SK-N-SH treated with all-trans-retinoic acid at 6 μM for 48 hours (cell line): Measurements from ENCODE around the gene TRIM44.

Experiments
- ATAC-seq: fragments of 200-7000 bp; cut with Tn5 transposase; 3 replicates; pipeline ENCODE4 v1.9.1; 2020; ENCODE audit warnings: mild to moderate bottlenecking, moderate library complexity
- ARNTL ChIP-seq: fragments of 450-650 bp; formaldehyde crosslinking; IDR thresholded peaks from 2 replicates; pipeline ENCODE4 v1.5.0; 2020; ENCODE audit warnings: low read depth, mild to moderate bottlenecking, moderate library complexity, borderline replicate concordance
- CSDC2 ChIP-seq: fragments of 250-450 bp; sonication (Bioruptor Pico); IDR thresholded peaks from 2 replicates; pipeline ENCODE4 v1.5.0; 2020; ENCODE audit warnings: mild to moderate bottlenecking, moderate library complexity
- CSRNP3 ChIP-seq: fragments of 250-450 bp; sonication (Bioruptor Pico); IDR thresholded peaks from 2 replicates; pipeline ENCODE4 v1.5.1; 2021; ENCODE audit warnings: mild to moderate bottlenecking, moderate library complexity
- ESRRG ChIP-seq: fragments of 250-450 bp; sonication (Bioruptor Pico); IDR thresholded peaks from 2 replicates; pipeline ENCODE4 v1.6.1; 2021; ENCODE audit warnings: mild to moderate bottlenecking
- GLIS3 ChIP-seq: fragments of 250-450 bp; sonication (Bioruptor Pico); IDR thresholded peaks from 2 replicates; pipeline ENCODE4 v1.5.0; 2020; ENCODE audit warnings: mild to moderate bottlenecking, moderate library complexity
- PPARA ChIP-seq: fragments of 250-450 bp; sonication (Bioruptor Pico); IDR thresholded peaks from 2 replicates; pipeline ENCODE4 v1.5.0; 2020; ENCODE audit warnings: mild to moderate bottlenecking, borderline replicate concordance
- RARB ChIP-seq: fragments of 250-450 bp; sonication (Bioruptor Pico); IDR thresholded peaks from 2 replicates; pipeline ENCODE4 v1.8.0; 2021; ENCODE audit warnings: mild to moderate bottlenecking, moderate library complexity
- SNAI2 ChIP-seq: fragments of 250-450 bp; sonication (Bioruptor Pico); IDR thresholded peaks from 2 replicates; pipeline ENCODE4 v1.5.0; 2020; ENCODE audit warnings: mild to moderate bottlenecking, moderate library complexity
- TCF4 ChIP-seq: fragments of 250-450 bp; sonication (Bioruptor Pico); IDR thresholded peaks from 2 replicates; pipeline ENCODE4 v1.8.0; 2021; ENCODE audit warnings: mild to moderate bottlenecking, moderate library complexity, borderline replicate concordance
- TOX ChIP-seq: fragments of 250-450 bp; sonication (Bioruptor Pico); IDR thresholded peaks from 2 replicates; pipeline ENCODE4 v1.8.0; 2021; ENCODE audit warnings: mild to moderate bottlenecking, moderate library complexity, borderline replicate concordance
- ZC3H10 ChIP-seq: fragments of 250-450 bp; sonication (Bioruptor Pico); IDR thresholded peaks from 2 replicates; pipeline ENCODE4 v1.5.1; 2021; ENCODE audit warnings: mild to moderate bottlenecking, moderate library complexity
- ZFP3 ChIP-seq: fragments of 250-450 bp; sonication (Bioruptor Pico); IDR thresholded peaks from 2 replicates; pipeline ENCODE4 v1.5.0; 2020; ENCODE audit warnings: mild to moderate bottlenecking, moderate library complexity
- ZFP30 ChIP-seq: fragments of 450-650 bp; formaldehyde crosslinking; IDR thresholded peaks from 2 replicates; pipeline ENCODE4 v1.5.0; 2022; ENCODE audit warnings: mild to moderate bottlenecking, moderate library complexity
- ZNF565 ChIP-seq: fragments of 450-650 bp; formaldehyde crosslinking; conservative IDR thresholded peaks from 2 replicates; pipeline ENCODE4 v1.5.0; 2020; ENCODE audit warnings: low read depth, mild to moderate bottlenecking, moderate library complexity
- ZNF70 ChIP-seq: fragments of 450-650 bp; formaldehyde crosslinking; IDR thresholded peaks from 2 replicates; pipeline ENCODE4 v1.5.0; 2020; ENCODE audit warnings: mild to moderate bottlenecking, moderate library complexity
- ZNF8 ChIP-seq: fragments of 450-650 bp; formaldehyde crosslinking; IDR thresholded peaks from 2 replicates; pipeline ENCODE4 v1.5.0; 2020; ENCODE audit warnings: mild to moderate bottlenecking, moderate library complexity
- TF ChIP-seq, protein P1 (sequence below): fragments of 250-450 bp; sonication (Bioruptor Pico); IDR thresholded peaks from 2 replicates; pipeline ENCODE4 v1.8.0; 2021; ENCODE audit warnings: low read depth, mild to moderate bottlenecking, moderate library complexity, borderline replicate concordance
- TF ChIP-seq, protein P2 (sequence below): fragments of 250-450 bp; sonication (Bioruptor Pico); IDR thresholded peaks from 2 replicates; pipeline ENCODE4 v1.8.0; 2020; ENCODE audit warnings: mild to moderate bottlenecking, moderate library complexity, borderline replicate concordance
- TF ChIP-seq, protein P3 (sequence below): fragments of 250-450 bp; sonication (Bioruptor Pico); IDR thresholded peaks from 2 replicates; pipeline ENCODE4 v1.5.0; 2020; ENCODE audit warnings: mild to moderate bottlenecking, moderate library complexity

TRIM44 gene

DNA sequence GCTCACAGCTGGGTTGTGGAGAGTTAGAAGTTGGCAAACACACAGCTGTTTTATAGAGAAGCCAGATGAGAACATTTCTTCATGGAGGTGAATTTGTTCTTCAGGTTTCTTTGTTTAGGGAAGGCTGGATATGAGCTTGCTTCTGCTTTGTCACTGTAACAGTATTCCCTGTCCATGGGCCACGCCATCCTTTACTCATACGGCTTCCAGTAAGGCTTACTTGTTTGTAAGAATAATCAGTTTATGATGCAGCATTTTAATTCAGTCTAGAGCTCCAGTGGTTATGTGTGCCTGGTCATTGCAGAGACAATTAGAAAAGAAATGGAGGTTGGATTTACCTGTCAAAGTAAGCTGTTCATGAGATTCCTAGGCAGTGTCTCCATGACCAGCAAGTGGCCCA, 131.8 kb downstream of the TRIM44 start:
- no peak for TF ChIP-seq ZNF70
- no peak for TF ChIP-seq ZFP3 (CRISPR knock-in tag)
- no peak for TF ChIP-seq ARNTL (CRISPR knock-in tag)
- TF ChIP-seq ESRRG, result no peak
- TF ChIP-seq ZC3H10 (CRISPR knock-in tag), result no peak
- TF ChIP-seq RARB (CRISPR knock-in tag), result no peak
- no peak for TF ChIP-seq TOX (CRISPR knock-in tag)
- no peak for TF ChIP-seq ZFP30
- no peak for TF ChIP-seq TCF4 (CRISPR knock-in tag)
- TF ChIP-seq, protein P1, sequence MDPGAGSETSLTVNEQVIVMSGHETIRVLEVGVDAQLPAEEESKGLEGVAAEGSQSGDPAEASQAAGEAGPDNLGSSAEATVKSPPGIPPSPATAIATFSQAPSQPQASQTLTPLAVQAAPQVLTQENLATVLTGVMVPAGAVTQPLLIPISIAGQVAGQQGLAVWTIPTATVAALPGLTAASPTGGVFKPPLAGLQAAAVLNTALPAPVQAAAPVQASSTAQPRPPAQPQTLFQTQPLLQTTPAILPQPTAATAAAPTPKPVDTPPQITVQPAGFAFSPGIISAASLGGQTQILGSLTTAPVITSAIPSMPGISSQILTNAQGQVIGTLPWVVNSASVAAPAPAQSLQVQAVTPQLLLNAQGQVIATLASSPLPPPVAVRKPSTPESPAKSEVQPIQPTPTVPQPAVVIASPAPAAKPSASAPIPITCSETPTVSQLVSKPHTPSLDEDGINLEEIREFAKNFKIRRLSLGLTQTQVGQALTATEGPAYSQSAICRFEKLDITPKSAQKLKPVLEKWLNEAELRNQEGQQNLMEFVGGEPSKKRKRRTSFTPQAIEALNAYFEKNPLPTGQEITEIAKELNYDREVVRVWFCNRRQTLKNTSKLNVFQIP (CRISPR knock-in tag), result no peak
- TF ChIP-seq GLIS3 (CRISPR knock-in tag), result no peak
- TF ChIP-seq, protein P2, sequence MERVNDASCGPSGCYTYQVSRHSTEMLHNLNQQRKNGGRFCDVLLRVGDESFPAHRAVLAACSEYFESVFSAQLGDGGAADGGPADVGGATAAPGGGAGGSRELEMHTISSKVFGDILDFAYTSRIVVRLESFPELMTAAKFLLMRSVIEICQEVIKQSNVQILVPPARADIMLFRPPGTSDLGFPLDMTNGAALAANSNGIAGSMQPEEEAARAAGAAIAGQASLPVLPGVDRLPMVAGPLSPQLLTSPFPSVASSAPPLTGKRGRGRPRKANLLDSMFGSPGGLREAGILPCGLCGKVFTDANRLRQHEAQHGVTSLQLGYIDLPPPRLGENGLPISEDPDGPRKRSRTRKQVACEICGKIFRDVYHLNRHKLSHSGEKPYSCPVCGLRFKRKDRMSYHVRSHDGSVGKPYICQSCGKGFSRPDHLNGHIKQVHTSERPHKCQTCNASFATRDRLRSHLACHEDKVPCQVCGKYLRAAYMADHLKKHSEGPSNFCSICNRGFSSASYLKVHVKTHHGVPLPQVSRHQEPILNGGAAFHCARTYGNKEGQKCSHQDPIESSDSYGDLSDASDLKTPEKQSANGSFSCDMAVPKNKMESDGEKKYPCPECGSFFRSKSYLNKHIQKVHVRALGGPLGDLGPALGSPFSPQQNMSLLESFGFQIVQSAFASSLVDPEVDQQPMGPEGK (CRISPR knock-in tag), result no peak
- ATAC-seq, result 0 out of 3 replicates have a peak, but pooled peaks have one; percentile 7

DNA sequence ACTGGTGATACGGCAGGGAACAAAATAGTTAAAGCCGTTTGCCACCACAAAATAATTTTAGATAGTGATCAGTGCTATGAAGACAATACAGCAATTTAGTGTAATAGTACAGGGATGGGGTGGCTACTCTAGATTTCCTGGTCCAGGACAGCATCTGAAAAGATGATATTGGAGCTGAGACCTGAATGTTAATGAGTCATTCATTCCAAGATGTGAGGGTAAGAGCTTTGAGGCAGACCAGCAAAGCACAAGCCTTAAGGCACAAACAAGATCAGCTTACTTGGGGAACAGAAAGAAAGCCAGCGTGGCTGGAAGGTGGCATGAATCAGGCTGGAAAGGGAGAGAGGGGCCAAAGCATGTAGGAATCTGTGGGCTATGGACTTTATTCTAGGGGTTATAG, 132.3 kb downstream of the TRIM44 start:
- TF ChIP-seq, protein P2 (CRISPR knock-in tag), result no peak
- no peak for TF ChIP-seq PPARA (CRISPR knock-in tag)
- TF ChIP-seq CSDC2 (CRISPR knock-in tag), result no peak
- TF ChIP-seq ESRRG, result no peak
- no peak for TF ChIP-seq ARNTL (CRISPR knock-in tag)
- TF ChIP-seq ZNF8 (CRISPR knock-in tag), result no peak
- no peak for TF ChIP-seq SNAI2 (CRISPR knock-in tag)
- no peak for TF ChIP-seq ZNF565 (CRISPR knock-in tag)
- TF ChIP-seq, protein P1 (CRISPR knock-in tag), result no peak
- no peak for TF ChIP-seq ZNF70
- TF ChIP-seq CSRNP3 (CRISPR knock-in tag), result no peak
- ATAC-seq, result peak; percentile 83

GRCh38 chr11:35796562-35796961, 134.0 kb downstream of the TRIM44 start:
- peak; percentile 64 for ATAC-seq
- TF ChIP-seq TOX (CRISPR knock-in tag), result no peak
- no peak for TF ChIP-seq ESRRG
- TF ChIP-seq, protein P1 (CRISPR knock-in tag), result no peak
- TF ChIP-seq PPARA (CRISPR knock-in tag), result no peak
- TF ChIP-seq, protein P3, sequence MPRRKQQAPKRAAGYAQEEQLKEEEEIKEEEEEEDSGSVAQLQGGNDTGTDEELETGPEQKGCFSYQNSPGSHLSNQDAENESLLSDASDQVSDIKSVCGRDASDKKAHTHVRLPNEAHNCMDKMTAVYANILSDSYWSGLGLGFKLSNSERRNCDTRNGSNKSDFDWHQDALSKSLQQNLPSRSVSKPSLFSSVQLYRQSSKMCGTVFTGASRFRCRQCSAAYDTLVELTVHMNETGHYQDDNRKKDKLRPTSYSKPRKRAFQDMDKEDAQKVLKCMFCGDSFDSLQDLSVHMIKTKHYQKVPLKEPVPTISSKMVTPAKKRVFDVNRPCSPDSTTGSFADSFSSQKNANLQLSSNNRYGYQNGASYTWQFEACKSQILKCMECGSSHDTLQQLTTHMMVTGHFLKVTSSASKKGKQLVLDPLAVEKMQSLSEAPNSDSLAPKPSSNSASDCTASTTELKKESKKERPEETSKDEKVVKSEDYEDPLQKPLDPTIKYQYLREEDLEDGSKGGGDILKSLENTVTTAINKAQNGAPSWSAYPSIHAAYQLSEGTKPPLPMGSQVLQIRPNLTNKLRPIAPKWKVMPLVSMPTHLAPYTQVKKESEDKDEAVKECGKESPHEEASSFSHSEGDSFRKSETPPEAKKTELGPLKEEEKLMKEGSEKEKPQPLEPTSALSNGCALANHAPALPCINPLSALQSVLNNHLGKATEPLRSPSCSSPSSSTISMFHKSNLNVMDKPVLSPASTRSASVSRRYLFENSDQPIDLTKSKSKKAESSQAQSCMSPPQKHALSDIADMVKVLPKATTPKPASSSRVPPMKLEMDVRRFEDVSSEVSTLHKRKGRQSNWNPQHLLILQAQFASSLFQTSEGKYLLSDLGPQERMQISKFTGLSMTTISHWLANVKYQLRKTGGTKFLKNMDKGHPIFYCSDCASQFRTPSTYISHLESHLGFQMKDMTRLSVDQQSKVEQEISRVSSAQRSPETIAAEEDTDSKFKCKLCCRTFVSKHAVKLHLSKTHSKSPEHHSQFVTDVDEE (CRISPR knock-in tag), result no peak
- TF ChIP-seq, protein P2 (CRISPR knock-in tag), result no peak
- no peak for TF ChIP-seq ZNF8 (CRISPR knock-in tag)
